KOPT-K1 (cell line): ENCODE data around the gene ZNF48.

Source experiments
- H3K27ac ChIP-seq: fragments of 200-600 bp; sonication (generic); 2 replicates; pipeline ENCODE4 v1.5.1; 2016; ENCODE audit warnings: antibody characterized with exemption, mild to moderate bottlenecking, low read depth, low read length; ENCODE audit not compliant: poor library complexity, severe bottlenecking
- H3K36me3 ChIP-seq: fragments of 200-600 bp; sonication (generic); 2 replicates; pipeline ENCODE4 v1.5.1; 2017; ENCODE audit warnings: antibody characterized with exemption, mild to moderate bottlenecking, low read length, moderate library complexity; ENCODE audit not compliant: insufficient read depth
- H3K9me3 ChIP-seq: fragments of 200-600 bp; sonication (generic); 2 replicates; pipeline ENCODE4 v1.5.1; 2017; ENCODE audit warnings: antibody characterized with exemption, low read length, mild to moderate bottlenecking; ENCODE audit not compliant: insufficient read depth, poor library complexity, severe bottlenecking

The ZNF48 gene

DNA sequence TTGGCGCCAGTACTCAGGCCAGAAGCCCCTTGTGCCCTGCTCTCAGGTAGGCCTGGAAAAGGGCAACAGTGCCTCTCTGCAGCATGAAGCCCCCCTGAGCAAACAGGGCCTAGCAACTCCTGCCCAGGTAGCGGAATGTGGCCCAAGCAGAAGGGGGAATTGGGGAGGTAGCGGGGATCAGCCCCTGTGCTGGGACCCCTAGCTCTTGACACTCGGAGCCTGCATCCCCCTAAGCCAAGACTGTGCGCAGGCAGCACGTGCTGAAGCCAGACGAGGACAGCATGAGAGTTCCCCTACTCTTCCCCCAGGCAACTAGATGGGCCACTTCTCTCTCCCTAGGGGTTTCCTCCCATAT lies 39.3 kb upstream of the ZNF48 start:
- H3K36me3 ChIP-seq: peaks cover 77% of the 10 kb centered on the region

DNA sequence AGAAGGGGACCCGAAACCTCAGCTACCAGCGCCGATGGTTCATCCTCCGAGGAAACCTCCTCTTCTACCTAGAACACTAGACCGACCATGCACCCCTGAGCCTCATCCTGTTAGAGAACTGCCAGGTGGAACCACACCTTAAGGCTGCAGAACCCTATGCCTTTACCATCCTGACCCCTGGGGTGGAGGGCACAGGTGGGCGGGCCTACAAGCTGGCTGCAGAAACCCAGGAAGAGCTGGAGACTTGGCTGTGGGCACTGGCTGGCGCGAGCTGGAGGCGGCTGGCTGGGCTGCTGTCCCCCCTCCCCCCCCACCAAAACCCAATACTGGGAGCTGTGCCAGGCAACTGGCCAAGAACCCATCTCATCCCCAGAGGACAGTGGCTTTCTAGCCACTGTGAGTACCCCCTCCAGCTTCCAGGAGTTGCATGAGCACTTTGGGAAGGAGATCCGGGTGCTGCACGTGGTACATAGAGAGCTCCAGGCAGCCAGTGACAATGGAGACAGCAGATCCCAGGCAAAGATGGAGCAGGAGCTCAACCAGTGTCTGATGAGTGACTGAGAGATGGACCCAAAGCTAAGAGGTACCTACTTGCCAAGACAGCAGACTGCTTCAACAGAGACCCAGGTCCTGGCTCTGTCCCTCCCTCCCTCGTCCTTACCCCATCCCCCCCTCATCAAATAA lies 38.7 kb upstream of the ZNF48 start:
- no peaks in the 10 kb centered on the region for H3K9me3 ChIP-seq
- H3K27ac ChIP-seq: peak overlapping the region; percentile 74
- H3K36me3 ChIP-seq: peaks cover 77% of the 10 kb centered on the region

More for the DNA sequence above, 39.3 kb upstream of the ZNF48 start:
- peak overlapping the region; percentile 74 for H3K27ac ChIP-seq
- no peaks in the 10 kb centered on the region for H3K9me3 ChIP-seq

GRCh38 chr16:30357085-30357714 lies 38.0 kb upstream of the ZNF48 start:
- Histone ChIP-seq H3K36me3 (peaks cover 73% of the 10 kb centered on the region), H3K27ac (no peak overlapping the region)

DNA sequence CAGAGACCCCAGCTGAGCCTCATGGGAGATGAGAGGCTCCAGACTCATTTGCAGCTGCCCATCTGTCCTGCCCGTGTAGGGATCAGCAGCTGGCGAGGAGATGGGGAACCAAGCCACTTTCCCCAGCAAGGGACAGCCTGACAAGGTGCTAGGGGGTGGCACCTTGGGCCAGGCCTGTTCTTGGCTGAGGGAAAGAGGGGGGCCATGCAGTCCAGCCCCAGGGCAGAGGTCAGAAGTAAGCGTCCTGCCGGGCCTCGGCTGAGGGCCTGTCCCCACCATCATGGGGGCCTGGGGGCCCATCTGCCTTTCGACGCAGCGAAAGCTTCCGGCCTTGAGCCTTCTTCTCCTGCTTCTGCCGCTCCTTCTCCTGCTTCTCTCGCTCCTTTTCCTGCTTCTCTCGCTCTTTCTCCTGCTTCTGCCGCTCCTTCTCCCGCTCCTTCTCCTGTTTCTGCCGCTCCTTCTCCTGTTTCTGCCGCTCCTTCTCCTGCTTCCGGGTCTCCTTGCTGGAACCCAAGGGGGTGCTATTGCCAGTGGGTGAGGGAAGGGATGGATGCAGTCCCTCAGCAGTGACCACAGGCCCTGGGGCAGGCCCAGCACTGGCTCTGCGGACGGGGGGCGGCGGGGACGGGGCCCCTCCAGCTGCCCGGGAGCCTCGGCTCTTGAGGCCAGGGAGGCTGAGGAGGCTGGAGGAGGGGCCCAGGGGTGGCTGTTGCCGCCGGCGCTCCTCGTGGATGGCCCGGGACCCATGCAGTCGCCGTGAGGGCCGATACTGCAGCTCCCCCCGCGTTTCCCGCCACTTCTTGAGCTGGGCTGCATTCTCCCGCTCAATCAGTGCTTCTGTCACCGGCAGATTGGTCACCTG lies 37.3 kb upstream of the ZNF48 start:
- Histone ChIP-seq H3K27ac (no peak overlapping the region), H3K36me3 (peaks cover 73% of the 10 kb centered on the region), H3K9me3 (no peaks in the 10 kb centered on the region)

More at GRCh38 chr16:30357085-30357714, 38.0 kb upstream of the ZNF48 start:
- no peaks in the 10 kb centered on the region for H3K9me3 ChIP-seq

GRCh38 chr16:30358577-30358936 lies 36.7 kb upstream of the ZNF48 start:
- Histone ChIP-seq H3K36me3 (peaks cover 73% of the 10 kb centered on the region), H3K27ac (no peak overlapping the region), H3K9me3 (no peaks in the 10 kb centered on the region)

- Histone ChIP-seq H3K9me3 (no peaks in the 10 kb centered on the region), H3K36me3 (peaks cover 75% of the 10 kb centered on the region), H3K27ac (no peak overlapping the region)
These were observed 36.0 kb upstream of the ZNF48 start for GRCh38 chr16:30358990-30359870.

DNA sequence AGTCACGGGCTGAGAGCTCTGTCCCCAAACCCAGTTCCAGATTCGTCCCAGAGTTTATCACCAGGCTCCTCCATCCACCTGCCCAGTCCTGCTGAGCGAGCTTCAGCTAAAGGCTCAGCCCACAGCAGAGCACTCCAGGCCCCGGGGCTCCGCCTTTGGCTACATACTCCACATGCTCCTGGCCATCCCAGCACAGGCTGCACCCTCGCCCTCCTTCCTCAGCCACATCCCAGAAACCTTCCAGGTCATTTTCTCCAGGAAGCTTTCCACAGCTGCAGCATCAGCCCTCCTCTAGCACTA lies 35.4 kb upstream of the ZNF48 start:
- Histone ChIP-seq H3K9me3 (no peaks in the 10 kb centered on the region), H3K27ac (no peak overlapping the region), H3K36me3 (peaks cover 81% of the 10 kb centered on the region)

- Histone ChIP-seq H3K9me3 (no peaks in the 10 kb centered on the region), H3K27ac (no peak overlapping the region), H3K36me3 (peaks cover 94% of the 10 kb centered on the region)
These were observed 34.0 kb upstream of the ZNF48 start for GRCh38 chr16:30361180-30361579.

DNA sequence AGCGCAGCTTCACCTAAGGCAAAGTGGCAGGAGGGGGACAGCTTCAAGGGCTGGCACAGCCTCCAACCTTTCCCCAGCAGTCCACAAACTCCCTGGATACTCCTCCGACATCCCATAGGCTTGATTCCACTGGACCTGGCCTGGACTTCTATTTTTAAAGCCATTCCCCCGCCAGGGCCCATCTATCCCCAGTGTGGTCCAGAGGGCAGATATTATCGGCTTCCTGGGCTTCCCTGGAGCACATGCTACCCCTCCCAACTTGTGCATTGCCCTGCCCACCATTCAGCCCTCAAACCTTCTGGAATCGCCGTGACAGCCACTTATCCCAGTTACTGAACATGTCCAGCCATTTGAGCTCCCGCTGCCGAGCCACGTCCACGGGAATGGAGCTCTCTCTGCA lies 30.0 kb upstream of the ZNF48 start:
- Histone ChIP-seq H3K27ac (no peak overlapping the region), H3K36me3 (peaks cover 68% of the 10 kb centered on the region), H3K9me3 (no peaks in the 10 kb centered on the region)

- H3K27ac ChIP-seq: no peak overlapping the region
- no peaks in the 10 kb centered on the region for H3K9me3 ChIP-seq
- H3K36me3 ChIP-seq: peaks cover 55% of the 10 kb centered on the region
These were observed 28.7 kb upstream of the ZNF48 start for GRCh38 chr16:30366511-30366910.

- H3K27ac ChIP-seq: peak overlapping the region; percentile 71
- peaks cover 49% of the 10 kb centered on the region for H3K36me3 ChIP-seq
- no peaks in the 10 kb centered on the region for H3K9me3 ChIP-seq
These were observed 27.7 kb upstream of the ZNF48 start for GRCh38 chr16:30367349-30368009.

DNA sequence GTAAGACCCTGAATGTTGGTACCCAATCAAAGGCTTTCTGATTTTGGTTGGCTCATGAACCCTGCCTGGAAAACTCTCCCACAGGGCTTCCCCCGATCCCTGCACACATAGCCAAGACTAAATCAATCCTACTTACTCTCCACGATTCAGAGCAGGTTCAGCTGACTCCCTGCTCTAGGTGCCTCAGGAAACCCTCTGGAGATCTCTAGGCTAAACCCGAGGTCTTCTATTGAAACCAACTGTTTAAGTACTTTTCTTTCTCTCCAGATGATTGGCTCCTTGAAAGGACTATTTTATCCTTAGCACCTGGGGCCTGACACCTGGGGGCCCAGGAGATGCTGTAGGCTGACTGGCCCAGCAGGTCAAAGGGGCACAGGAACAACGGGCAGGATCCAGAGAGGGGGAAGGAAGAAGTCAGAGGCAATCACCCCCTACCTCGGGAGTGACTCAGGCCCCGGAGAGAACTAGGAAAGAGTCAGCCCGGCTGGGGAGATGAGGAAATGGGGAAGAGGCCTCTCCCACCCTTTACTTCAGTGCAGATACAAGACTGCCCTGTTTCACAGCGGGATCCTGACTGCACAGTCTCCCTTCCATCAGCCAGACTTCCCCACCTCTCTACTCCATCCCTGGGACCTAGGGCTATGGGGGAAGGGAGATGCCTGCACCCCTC lies 27.0 kb upstream of the ZNF48 start:
- Histone ChIP-seq H3K36me3 (peaks cover 41% of the 10 kb centered on the region), H3K9me3 (no peaks in the 10 kb centered on the region), H3K27ac (peak overlapping the region; percentile 71)

GRCh38 chr16:30368792-30369090 lies 26.5 kb upstream of the ZNF48 start:
- H3K27ac ChIP-seq: peak overlapping the region; percentile 71
- H3K36me3 ChIP-seq: peaks cover 36% of the 10 kb centered on the region
- H3K9me3 ChIP-seq: no peaks in the 10 kb centered on the region
